H1 (cell line): ENCODE measurements around the gene TTC4. TPM values are rescaled to one million over a fixed set of nuclear protein-coding genes. Genes with fewer than 3 reads are reported as not detected.

Experiments used
- CTCF ChIA-PET: fragments of 300-600 bp; sonication (Branson Sonifier 250); formaldehyde crosslinking; loops from one replicate; lab custom pipeline; 2021; ENCODE audit not compliant: partially characterized antibody; lab: Charles Lee
- POLR2A ChIA-PET: fragments of 300-600 bp; sonication (Branson Sonifier 250); formaldehyde crosslinking; loops from one replicate; lab custom pipeline; 2021; ENCODE audit warnings: inconsistent platforms; ENCODE audit not compliant: partially characterized antibody; lab: Charles Lee
- DNase-seq, 2 experiments: peaks; one replicate each; pipeline versions ENCODE4 v3.0.0 to v3.0.0-alpha.2; 2010 to 2022; ENCODE audit warnings: low spot score in 2 of 2, low read depth in 1 of 2, mixed read lengths in 1 of 2
- FAIRE-seq: peaks from 2 replicates; lab custom pipeline; 2011; peaks lifted over from hg19 to GRCh38; lab: Jason Lieb, UNC
- H2AFZ ChIP-seq: 2 replicates; pipeline ENCODE4 v1.8.1; 2012; ENCODE audit warnings: low read length, inconsistent platforms
- H2AK5ac ChIP-seq: 2 replicates; pipeline ENCODE4 v1.6.1; 2013; ENCODE audit warnings: low read depth, low read length
- H2BK120ac ChIP-seq: replicated peaks from 2 replicates; pipeline ENCODE3; 2013; ENCODE audit warnings: low read depth, low read length, inconsistent platforms
- H2BK12ac ChIP-seq: 2 replicates; pipeline ENCODE4 v1.6.1; 2013; ENCODE audit warnings: low read depth, low read length
- H2BK15ac ChIP-seq: 2 replicates; pipeline ENCODE4 v1.6.1; 2013; ENCODE audit warnings: low read length
- H2BK20ac ChIP-seq: 2 replicates; pipeline ENCODE4 v1.6.1; 2013; ENCODE audit warnings: low read length
- H2BK5ac ChIP-seq: 2 replicates; pipeline ENCODE4 v1.6.1; 2013; ENCODE audit warnings: low read depth, low read length
- H3K14ac ChIP-seq: 2 replicates; pipeline ENCODE4 v1.6.1; 2013; ENCODE audit warnings: inconsistent platforms; ENCODE audit not compliant: insufficient read length
- H3K18ac ChIP-seq: 2 replicates; pipeline ENCODE4 v1.6.1; 2013; ENCODE audit warnings: low read length; ENCODE audit errors: extremely low read depth
- H3K23ac ChIP-seq: 2 replicates; pipeline ENCODE4 v1.6.1; 2013; ENCODE audit warnings: inconsistent platforms; ENCODE audit not compliant: insufficient read length
- H3K23me2 ChIP-seq: 2 replicates; pipeline ENCODE4 v1.6.1; 2013; ENCODE audit warnings: low read depth, low read length
- H3K27ac ChIP-seq: 2 replicates; pipeline ENCODE4 v1.6.1; 2011; ENCODE audit warnings: low read depth, low read length, inconsistent platforms
- H3K27me3 ChIP-seq, 4 experiments: replicated peaks in 1 of 4; 1 replicate in 1 of 4; 2 replicates in 3 of 4; pipeline versions ENCODE4 v1.6.1 to v1.8.1; 2011 to 2013; ENCODE audit warnings: low read length in 3 of 4, mild to moderate bottlenecking in 3 of 4, inconsistent platforms in 2 of 4, mixed read lengths in 2 of 4, moderate library complexity in 1 of 4; ENCODE audit not compliant: control insufficient read depth in 3 of 4, insufficient read depth in 3 of 4; ENCODE audit errors: extremely low read depth in 1 of 4
- H3K36me3 ChIP-seq, 4 experiments: 2 replicates each; pipeline versions ENCODE4 v1.6.1 to v1.8.1; 2011 to 2013; ENCODE audit warnings: mild to moderate bottlenecking in 4 of 4, low read length in 3 of 4, moderate library complexity in 2 of 4, control low read depth in 1 of 4, inconsistent platforms in 1 of 4; ENCODE audit not compliant: insufficient read depth in 4 of 4, control insufficient read depth in 2 of 4
- H3K4ac ChIP-seq: replicated peaks from 2 replicates; pipeline ENCODE3; 2013; ENCODE audit warnings: low read length, low read depth, mixed read lengths, inconsistent platforms; ENCODE audit not compliant: insufficient read length
- H3K4me1 ChIP-seq, 4 experiments: replicated peaks in 1 of 4; 1 replicate in 1 of 4; 2 replicates in 3 of 4; pipeline versions ENCODE4 v1.6.1 to v1.8.1; 2011 to 2013; ENCODE audit warnings: low read length in 3 of 4, inconsistent platforms in 2 of 4, mixed read lengths in 1 of 4; ENCODE audit not compliant: insufficient read depth in 4 of 4, control insufficient read depth in 3 of 4
- H3K4me2 ChIP-seq, 2 experiments: 2 replicates each; pipeline versions ENCODE4 v1.6.1 to v1.8.1; 2011 to 2013; ENCODE audit warnings: low read depth in 2 of 2, low read length in 2 of 2, control low read depth in 1 of 2, inconsistent platforms in 1 of 2, mild to moderate bottlenecking in 1 of 2; ENCODE audit not compliant: insufficient read depth in 1 of 2
- H3K4me3 ChIP-seq, 4 experiments: fragments of 200-600, 300-600 bp in 1 of 4; sonication (generic), shearing (Covaris generic), sonication (Bioruptor Twin) in 1 of 4; 2 replicates each; pipeline versions ENCODE4 v1.5.1 to v1.8.1; 2011 to 2016; ENCODE audit warnings: low read length in 4 of 4, low read depth in 3 of 4, control low read depth in 2 of 4, inconsistent platforms in 2 of 4, mild to moderate bottlenecking in 2 of 4, mixed read lengths in 1 of 4, moderate library complexity in 1 of 4; ENCODE audit not compliant: insufficient read depth in 2 of 4; ENCODE audit errors: extremely low read depth in 1 of 4
- H3K56ac ChIP-seq: replicated peaks from 2 replicates; pipeline ENCODE3; 2013; ENCODE audit warnings: low read depth, mild to moderate bottlenecking, mixed read lengths, low read length, inconsistent platforms; ENCODE audit not compliant: insufficient read length
- H3K79me1 ChIP-seq: 2 replicates; pipeline ENCODE4 v1.6.1; 2013; ENCODE audit warnings: low read depth, low read length, control low read depth
- H3K79me2 ChIP-seq, 2 experiments: 2 replicates each; pipeline versions ENCODE4 v1.6.1 to v1.8.1; 2012 to 2013; ENCODE audit warnings: low read length in 2 of 2, mild to moderate bottlenecking in 2 of 2, inconsistent platforms in 1 of 2; ENCODE audit not compliant: insufficient read depth in 2 of 2, control insufficient read depth in 1 of 2
- H3K9ac ChIP-seq, 4 experiments: replicated peaks in 1 of 4; 1 replicate in 1 of 4; 2 replicates in 3 of 4; pipeline versions ENCODE4 v1.6.1 to v1.8.1; 2011 to 2013; ENCODE audit warnings: low read depth in 3 of 4, low read length in 3 of 4, control low read depth in 2 of 4, mild to moderate bottlenecking in 2 of 4, moderate library complexity in 2 of 4, inconsistent platforms in 1 of 4; ENCODE audit errors: extremely low read depth in 1 of 4
- H3K9me3 ChIP-seq, 2 experiments: 2 replicates each; pipeline versions ENCODE4 v1.6.1 to v1.8.1; 2012 to 2013; ENCODE audit warnings: mild to moderate bottlenecking in 2 of 2, moderate library complexity in 2 of 2, control low read depth in 1 of 2, inconsistent platforms in 1 of 2, low read depth in 1 of 2, low read length in 1 of 2, mixed read lengths in 1 of 2; ENCODE audit not compliant: insufficient read depth in 2 of 2
- H4K20me1 ChIP-seq, 2 experiments: replicated peaks in 1 of 2; 2 replicates each; pipeline versions ENCODE3 to v1.8.1; 2011 to 2013; ENCODE audit warnings: inconsistent platforms in 2 of 2, low read length in 2 of 2, mild to moderate bottlenecking in 1 of 2; ENCODE audit not compliant: insufficient read depth in 2 of 2, control insufficient read depth in 1 of 2
- H4K5ac ChIP-seq: 2 replicates; pipeline ENCODE4 v1.6.1; 2013; ENCODE audit warnings: low read length, low read depth, mixed read lengths, inconsistent platforms; ENCODE audit not compliant: insufficient read length
- H4K8ac ChIP-seq: 2 replicates; pipeline ENCODE4 v1.8.0; 2013; ENCODE audit warnings: mild to moderate bottlenecking, moderate library complexity, low read length, inconsistent platforms; ENCODE audit not compliant: insufficient read depth; ENCODE audit errors: extremely low read depth
- H4K91ac ChIP-seq: replicated peaks from 2 replicates; pipeline ENCODE3; 2013; ENCODE audit warnings: low read length, mixed read lengths, inconsistent platforms; ENCODE audit not compliant: insufficient read length
- BRCA1 ChIP-seq: IDR thresholded peaks from 2 replicates; pipeline ENCODE4 v1.6.1; 2012; ENCODE audit warnings: low read depth, low read length, improper control_type of control experiment
- CBX5 ChIP-seq: fragments of 300-800, 300-1000 bp; sonication (generic); IDR thresholded peaks from 2 replicates; pipeline ENCODE4 v1.7.1; 2016; ENCODE audit warnings: antibody characterized with exemption, low read length, low read depth
- CHD2 ChIP-seq: IDR thresholded peaks from 2 replicates; pipeline ENCODE4 v1.6.1; 2012; ENCODE audit warnings: low read length, improper control_type of control experiment
- EGR1 ChIP-seq: IDR thresholded peaks from 2 replicates; pipeline ENCODE4 v1.6.1; 2011; ENCODE audit warnings: low read depth, low read length, borderline replicate concordance
- EP300 ChIP-seq, 2 experiments: IDR thresholded peaks; 1 replicate in 1 of 2; 2 replicates in 1 of 2; pipeline ENCODE4 v1.6.1; 2011 to 2012; ENCODE audit warnings: low read depth in 2 of 2, low read length in 2 of 2, mild to moderate bottlenecking in 2 of 2, borderline replicate concordance in 1 of 2, inconsistent platforms in 1 of 2, moderate library complexity in 1 of 2
- RAD21 ChIP-seq, 2 experiments: IDR thresholded peaks in 1 of 2; conservative IDR thresholded peaks in 1 of 2; 2 replicates each; pipeline ENCODE4 v1.6.1; 2011; ENCODE audit warnings: low read depth in 2 of 2, low read length in 2 of 2, improper control_type of control experiment in 1 of 2, inconsistent platforms in 1 of 2, mild to moderate bottlenecking in 1 of 2, moderate library complexity in 1 of 2
- TAF7 ChIP-seq: optimal IDR thresholded peaks from 2 replicates; pipeline ENCODE3; 2011; ENCODE audit warnings: low read depth, mild to moderate bottlenecking, inconsistent platforms, low read length, moderate library complexity, borderline replicate concordance
- USF2 ChIP-seq: IDR thresholded peaks from 2 replicates; pipeline ENCODE4 v1.6.1; 2011; ENCODE audit warnings: low read length, improper control_type of control experiment
- WGBS, 2 experiments: shearing (Covaris generic) in 1 of 2; methylation state at CpG; one replicate each; pipeline versions ENCODE4 v1.1.6 to v1.1.7; 2013 to 2015; ENCODE audit warnings: low lambda C conversion rate in 2 of 2, mixed read lengths in 2 of 2, inconsistent platforms in 1 of 2, low coverage in 1 of 2, missing lambda C conversion rate in 1 of 2; ENCODE audit not compliant: insufficient replicate concordance in 2 of 2, insufficient coverage in 1 of 2, insufficient read length in 1 of 2; ENCODE audit errors: extremely low coverage in 1 of 2, missing lambda C conversion rate in 1 of 2; 5-methylcytosine and 5-hydroxymethylcytosine counted together
- polyA plus RNA-seq, 7 experiments: library from polyadenylated mRNA; depleted of rRNA in 3 of 7; stranded (reverse) in 5 of 7; unstranded in 2 of 7; fragments of >200 nt in 5 of 7; fragments of 200-250 nt in 2 of 7; gene quantifications; 1 replicate in 5 of 7; 2 replicates in 1 of 7; 4 replicates in 1 of 7; pipeline versions ENCODE4 v1.2.1 to v1.2.3, GENCODE V29; 2011 to 2013; ENCODE audit warnings: missing spikeins in 2 of 7, mixed read lengths in 2 of 7
- total RNA-seq: library from RNA; stranded (reverse); fragmentation: NEBNext Ultra II Directional; extraction: Animal tissue kit (Norgen Biotek cat#: 25700); gene quantifications from 2 replicates; pipeline ENCODE4 v1.2.1, GENCODE V29; 2021

TTC4 gene
- total and polyA plus RNA-seq, 2 of the 8 experiments (the other 6 are each of a cell fraction or from before 2014, with no cell fraction given), result 21.0 to 25.1 TPM

GRCh38 chr1:54764922-54765561 lies 49.4 kb downstream of the TTC4 start:
- Histone ChIP-seq H3K79me2 (peaks cover 0 to 15% of the 10 kb centered on the region in 2 experiments; a peak in 2 of 4 replicates), H3K4ac (no peak overlapping the region), H2BK15ac (no peak overlapping the region), H2BK5ac (no peak overlapping the region), H4K91ac (no peak overlapping the region), H3K4me2 (peak overlapping the region; percentile 60 to 74), H3K9ac (no peak overlapping the region; a peak in 1 of 7 replicates), H2BK120ac (no peak overlapping the region), H3K79me1 (peaks cover 4% of the 10 kb centered on the region; the same call in 1 of the 2 replicates), H3K14ac (no peak overlapping the region), H3K4me3 (peak overlapping the region in 3 of 4 experiments; percentile 26 to 76 (median 54); a peak in 5 of 8 replicates), H3K23ac (no peak overlapping the region), H3K27ac (no peak overlapping the region), H4K5ac (no peak overlapping the region), H2AFZ (peak overlapping the region; percentile 84; the same call in 1 of the 2 replicates), H2AK5ac (no peak overlapping the region), H3K36me3 (no peaks in the 10 kb centered on the region), H3K27me3 (no peaks in the 10 kb centered on the region), H3K18ac (no peak overlapping the region), H3K23me2 (peaks cover 7% of the 10 kb centered on the region; the same call in 1 of the 2 replicates), H3K4me1 (no peaks in the 10 kb centered on the region; a peak in 2 of 7 replicates), H3K9me3 (no peaks in the 10 kb centered on the region), H4K20me1 (peaks cover 0 to 1% of the 10 kb centered on the region in 2 experiments), H4K8ac (no peak overlapping the region), H2BK12ac (no peak overlapping the region), H2BK20ac (no peak overlapping the region), H3K56ac (no peak overlapping the region)
- POLR2A ChIA-PET, result interaction anchor here (0.8 to 1.8 kb wide), 3 partner anchors 14 to 50 kb away, joined by 3 read pairs; partner anchors contain the start of gene TTC4
- no peak for FAIRE-seq
- TF ChIP-seq EGR1 (no peak), CHD2 (no peak), CBX5 (no peak), BRCA1 (no peak), EP300 (IDR thresholded peaks at IDR 0.05; ENCODE audit: borderline replicate concordance in 1 of 2, low read depth in 2 of 2, low read length in 2 of 2) (no peak), TAF7 (no peak), RAD21 (IDR thresholded peaks at IDR 0.05 in 1 of 2, conservative IDR thresholded peaks at IDR 0.05 in 1 of 2; ENCODE audit: low read depth in 2 of 2, low read length in 2 of 2) (no peak), USF2 (no peak)
- WGBS, 2 experiments, result 71% methylated on average over 13 of the region's 13 CpGs; no CpG with 5 or more reads in 1 of the 2 experiments
- no peak for DNase-seq
- CTCF ChIA-PET, result interaction anchor here (0.9 to 5.4 kb wide), 5 partner anchors 22 to 90 kb away, joined by 3 to 43 read pairs (median 4); partner anchors contain the start of gene TTC22
